H9 (cell line): ENCODE data around the gene GCNT3. TPM values are rescaled to one million over a fixed set of nuclear protein-coding genes. Genes with fewer than 3 reads are reported as not detected.

ENCODE experiments used
- DNase-seq: peaks from one replicate; pipeline ENCODE4 v3.0.0-alpha.2; 2017
- H2AFZ ChIP-seq: one replicate; pipeline ENCODE4 v1.6.1; 2013; ENCODE audit warnings: mild to moderate bottlenecking, low read length, control low read depth, moderate library complexity
- H2AK5ac ChIP-seq: 2 replicates; pipeline ENCODE4 v1.6.1; 2013; ENCODE audit warnings: low read length, control low read depth, mixed read lengths; ENCODE audit not compliant: insufficient read length
- H2BK120ac ChIP-seq: one replicate; pipeline ENCODE4 v1.6.1; 2013; ENCODE audit warnings: low read depth, mild to moderate bottlenecking, low read length, control low read depth, inconsistent platforms; ENCODE audit not compliant: poor library complexity, severe bottlenecking
- H2BK12ac ChIP-seq: 2 replicates; pipeline ENCODE4 v1.6.1; 2013; ENCODE audit warnings: low read length, control low read depth, mixed read lengths, low read depth; ENCODE audit not compliant: insufficient read length
- H2BK15ac ChIP-seq: 2 replicates; pipeline ENCODE4 v1.6.1; 2013; ENCODE audit warnings: low read depth, low read length, control low read depth
- H2BK20ac ChIP-seq: one replicate; pipeline ENCODE4 v1.6.1; 2013; ENCODE audit warnings: low read depth, mild to moderate bottlenecking, low read length, control low read depth, inconsistent platforms; ENCODE audit not compliant: poor library complexity, severe bottlenecking
- H2BK5ac ChIP-seq: 2 replicates; pipeline ENCODE4 v1.6.1; 2013; ENCODE audit warnings: low read length, control low read depth, mixed read lengths; ENCODE audit not compliant: insufficient read length
- H3K14ac ChIP-seq: 2 replicates; pipeline ENCODE4 v1.6.1; 2013; ENCODE audit warnings: low read length, control low read depth; ENCODE audit not compliant: insufficient read depth
- H3K18ac ChIP-seq: 2 replicates; pipeline ENCODE4 v1.6.1; 2013; ENCODE audit warnings: low read depth, mild to moderate bottlenecking, mixed read lengths, low read length, control low read depth; ENCODE audit not compliant: insufficient read length
- H3K23ac ChIP-seq: 2 replicates; pipeline ENCODE4 v1.6.1; 2013; ENCODE audit warnings: low read length, control low read depth, mixed read lengths, low read depth; ENCODE audit not compliant: insufficient read length
- H3K23me2 ChIP-seq: 2 replicates; pipeline ENCODE4 v1.6.1; 2013; ENCODE audit warnings: low read depth, mild to moderate bottlenecking, mixed read lengths, low read length, control low read depth; ENCODE audit not compliant: insufficient read length, poor library complexity, severe bottlenecking
- H3K27ac ChIP-seq: 2 replicates; pipeline ENCODE4 v1.5.1; 2013; ENCODE audit warnings: low read length, control low read depth, mixed read lengths, low read depth; ENCODE audit not compliant: insufficient read length
- H3K27me3 ChIP-seq: 2 replicates; pipeline ENCODE4 v1.6.1; 2013; ENCODE audit warnings: low read length, control low read depth, inconsistent platforms; ENCODE audit not compliant: insufficient read depth
- H3K4ac ChIP-seq: 2 replicates; pipeline ENCODE4 v1.6.1; 2013; ENCODE audit warnings: low read depth, mild to moderate bottlenecking, control low read depth, inconsistent platforms, low read length, moderate library complexity
- H3K4me1 ChIP-seq: 2 replicates; pipeline ENCODE4 v1.6.1; 2013; ENCODE audit warnings: low read length, control low read depth, inconsistent platforms; ENCODE audit not compliant: insufficient read depth
- H3K4me2 ChIP-seq: 2 replicates; pipeline ENCODE4 v1.6.1; 2013; ENCODE audit warnings: low read length, control low read depth, mixed read lengths; ENCODE audit not compliant: insufficient read length, insufficient read depth
- H3K56ac ChIP-seq: 2 replicates; pipeline ENCODE4 v1.6.1; 2013; ENCODE audit warnings: low read depth, mild to moderate bottlenecking, mixed read lengths, low read length, control low read depth; ENCODE audit not compliant: insufficient read length
- H3K79me1 ChIP-seq: 2 replicates; pipeline ENCODE4 v1.6.1; 2013; ENCODE audit warnings: low read depth, mild to moderate bottlenecking, moderate library complexity, low read length, control low read depth, inconsistent platforms; ENCODE audit not compliant: insufficient read depth, poor library complexity, severe bottlenecking
- H3K79me2 ChIP-seq: 2 replicates; pipeline ENCODE4 v1.6.1; 2013; ENCODE audit warnings: low read length, control low read depth, inconsistent platforms; ENCODE audit not compliant: insufficient read depth
- H3K9ac ChIP-seq: 2 replicates; pipeline ENCODE4 v1.6.1; 2013; ENCODE audit warnings: low read length, control low read depth, mixed read lengths; ENCODE audit not compliant: insufficient read length; ENCODE audit errors: extremely low read depth
- H3K9me3 ChIP-seq: one replicate; pipeline ENCODE4 v1.6.1; 2013; ENCODE audit warnings: low read depth, low read length, inconsistent platforms; ENCODE audit not compliant: control insufficient read depth
- H3T11ph ChIP-seq: one replicate; pipeline ENCODE4 v1.6.1; 2013; ENCODE audit warnings: mild to moderate bottlenecking, low read length, control low read depth, inconsistent platforms
- H4K20me1 ChIP-seq: one replicate; pipeline ENCODE4 v1.6.1; 2013; ENCODE audit not compliant: control insufficient read depth, insufficient read length, insufficient read depth
- H4K5ac ChIP-seq: 2 replicates; pipeline ENCODE4 v1.6.1; 2013; ENCODE audit warnings: low read depth, mild to moderate bottlenecking, mixed read lengths, low read length, control low read depth; ENCODE audit not compliant: insufficient read length
- H4K8ac ChIP-seq: replicated peaks from 2 replicates; pipeline ENCODE4 v1.6.1; 2013; ENCODE audit warnings: low read length, control low read depth, mixed read lengths, low read depth; ENCODE audit not compliant: insufficient read length
- H4K91ac ChIP-seq: 2 replicates; pipeline ENCODE4 v1.6.1; 2013; ENCODE audit warnings: low read depth, mild to moderate bottlenecking, moderate library complexity, mixed read lengths, low read length, control low read depth; ENCODE audit not compliant: insufficient read length
- H3K27ac Mint-ChIP-seq, 3 experiments: 2 replicates in 2 of 3; 3 replicates in 1 of 3; pipeline ENCODE4 v1.8.0; 2020 to 2021; ENCODE audit warnings: mixed read lengths in 3 of 3, mild to moderate bottlenecking in 1 of 3, moderate library complexity in 1 of 3
- H3K27me3 Mint-ChIP-seq: 2 replicates; pipeline ENCODE4 v1.8.0; 2021; ENCODE audit warnings: low read depth, mild to moderate bottlenecking, moderate library complexity, mixed read lengths
- H3K36me3 Mint-ChIP-seq, 3 experiments: 2 replicates in 2 of 3; 3 replicates in 1 of 3; pipeline ENCODE4 v1.8.0; 2020 to 2021; ENCODE audit warnings: low read depth in 3 of 3, mixed read lengths in 3 of 3; ENCODE audit not compliant: insufficient read depth in 1 of 3
- H3K4me1 Mint-ChIP-seq, 2 experiments: 2 replicates each; pipeline ENCODE4 v1.8.0; 2020; ENCODE audit warnings: mixed read lengths in 2 of 2
- H3K4me3 Mint-ChIP-seq, 2 experiments: 2 replicates in 1 of 2; 3 replicates in 1 of 2; pipeline ENCODE4 v1.8.0; 2020 to 2021; ENCODE audit warnings: mild to moderate bottlenecking in 2 of 2, mixed read lengths in 2 of 2, moderate library complexity in 1 of 2
- H3K9me3 Mint-ChIP-seq, 2 experiments: 2 replicates in 1 of 2; 3 replicates in 1 of 2; pipeline ENCODE4 v1.8.0; 2020; ENCODE audit warnings: mild to moderate bottlenecking in 2 of 2, mixed read lengths in 2 of 2, moderate library complexity in 1 of 2
- CTCF ChIP-seq: fragments of 200-600 bp; sonication (generic); conservative IDR thresholded peaks from 3 replicates; pipeline ENCODE4 v1.8.0; 2021; ENCODE audit warnings: antibody characterized with exemption, mild to moderate bottlenecking
- WGBS: extraction: QIAGEN DNeasy Blood & Tissue Kit; methylation state at CpG from one replicate; pipeline ENCODE4 v1.1.7; 2013; ENCODE audit warnings: missing lambda C conversion rate, low lambda C conversion rate, mixed read lengths; ENCODE audit not compliant: insufficient read length; ENCODE audit errors: extremely low coverage; 5-methylcytosine and 5-hydroxymethylcytosine counted together
- total RNA-seq: library from RNA; stranded (reverse); gene quantifications from 2 replicates; pipeline ENCODE4 v1.2.1, GENCODE V29; 2021

Gene GCNT3
- total RNA-seq, 1 experiment from 2014 or later, result not detected

GRCh38 chr15:59591356-59591755 lies 20.2 kb upstream of the GCNT3 start:
- Histone ChIP-seq H3K23me2 (no peaks in the 10 kb centered on the region), H2BK15ac (no peak overlapping the region), H4K5ac (no peak overlapping the region), H3K4ac (no peak overlapping the region), H2BK120ac (no peak overlapping the region), H4K8ac (no peak overlapping the region), H3K9ac (no peak overlapping the region), H2BK20ac (no peak overlapping the region), H3K4me2 (no peak overlapping the region), H3K14ac (no peak overlapping the region), H4K91ac (no peak overlapping the region), H2BK5ac (no peak overlapping the region), H3K79me2 (no peaks in the 10 kb centered on the region), H3K79me1 (no peaks in the 10 kb centered on the region), H3K27me3 (no peaks in the 10 kb centered on the region), H4K20me1 (no peaks in the 10 kb centered on the region), H3K18ac (no peak overlapping the region), H2AFZ (no peak overlapping the region), H3K23ac (no peak overlapping the region), H2BK12ac (no peak overlapping the region), H3K9me3 (no peaks in the 10 kb centered on the region), H2AK5ac (no peak overlapping the region), H3K4me1 (no peaks in the 10 kb centered on the region), H3K56ac (no peak overlapping the region), H3T11ph (no peak overlapping the region), H3K27ac (no peak overlapping the region)
- Mint-ChIP-seq H3K4me3 (no peak overlapping the region), H3K27me3 (no peaks in the 10 kb centered on the region), H3K9me3 (no peaks in the 10 kb centered on the region), H3K36me3 (no peaks in the 10 kb centered on the region), H3K4me1 (no peaks in the 10 kb centered on the region), H3K27ac (no peak overlapping the region)
- WGBS, result no CpG with 5 or more reads among the region's 2 CpGs
- no peak for TF ChIP-seq CTCF
- DNase-seq, result no peak
